Measurements from ENCODE around the gene SHISA5. TPM values are rescaled to one million over a fixed set of nuclear protein-coding genes. Genes with fewer than 3 reads are reported as not detected.

SHISA5 gene
- polyA plus RNA-seq, 4 donors: 68.2 to 220 (median 106) TPM

DNA sequence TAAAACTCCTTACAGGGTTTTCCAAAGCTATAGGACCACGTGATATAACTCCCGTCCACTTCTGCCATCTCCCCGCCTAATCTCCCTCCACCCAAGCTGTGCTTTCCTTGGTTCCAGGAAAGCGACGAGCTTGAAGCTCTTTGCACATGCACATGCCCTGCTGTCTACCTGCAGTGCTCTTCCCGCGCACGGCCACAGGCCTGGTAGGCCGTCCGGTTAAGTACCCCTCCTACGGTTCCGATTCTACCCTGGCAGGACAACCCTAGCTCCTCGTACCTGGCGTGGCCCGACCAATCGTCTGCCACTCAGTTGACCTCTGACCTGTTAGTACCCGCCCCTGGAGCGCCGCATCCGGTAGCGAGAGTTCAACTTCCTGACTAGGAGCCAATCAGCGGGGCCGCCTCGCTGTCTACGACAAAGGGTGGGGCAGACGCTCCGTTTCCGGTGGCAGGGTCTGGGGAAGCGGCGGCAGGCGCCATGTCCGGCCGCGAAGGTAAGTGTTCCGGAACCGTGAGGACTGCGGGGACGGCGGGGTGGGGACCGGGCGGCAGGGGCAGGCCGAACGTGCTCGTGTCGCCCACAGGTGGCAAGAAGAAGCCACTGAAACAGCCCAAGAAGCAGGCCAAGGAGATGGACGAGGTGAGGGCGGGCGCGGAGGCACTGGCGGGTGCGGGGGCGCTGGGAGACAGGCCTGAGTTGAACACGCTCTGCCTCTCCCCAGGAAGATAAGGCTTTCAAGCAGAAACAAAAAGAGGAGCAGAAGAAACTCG lies 64.0 kb downstream of the SHISA5 start, which contains the start of the genes CCDC51 and TMA7:
TSS of gene CCDC51 (minus strand) at position 300 of the 770 bp plus-strand sequence. CDS start 4,991 bp downstream, outside the sequence.
TSS of gene TMA7 (plus strand) at position 438 of the 770 bp plus-strand sequence. CDS start at position 478, 40 bp downstream.
- Histone ChIP-seq H3K36me3 (ENCODE audit: control insufficient read depth in 3 of 3, insufficient read depth in 2 of 3, low read depth in 1 of 3, low read length in 3 of 3) (peaks cover 2 to 26% (median 8%) of the 10 kb centered on the region in 3 donors), H3K4me3 (ENCODE audit: low read depth in 1 of 3, low read length in 3 of 3) (peak within 1 kb of the TSS; percentile 80 to 92 (median 88)), H3K9me3 (ENCODE audit: control insufficient read depth in 2 of 2, insufficient read depth in 1 of 2, low read depth in 1 of 2, low read length in 1 of 2) (no peaks in the 10 kb centered on the region), H3K4me1 (ENCODE audit: control insufficient read depth in 3 of 3, insufficient read depth in 2 of 3, low read depth in 1 of 3, low read length in 2 of 3) (peaks cover 2 to 13% (median 6%) of the 10 kb centered on the region in 3 donors), H3K27me3 (ENCODE audit: control insufficient read depth in 3 of 3, insufficient read depth in 3 of 3, low read length in 3 of 3) (no peaks in the 10 kb centered on the region), H3K27ac (ENCODE audit: low read depth in 1 of 3, low read length in 2 of 3) (peak within 1 kb of the TSS; percentile 87 to 97 (median 94))
- DNase-seq (peak; percentile 99), FAIRE-seq (peak; percentile 61)
- 0 to 1% (median 0%) methylated on average over 54 of the region's 54 CpGs for WGBS, 3 donors

- peaks cover 0 to 26% (median 8%) of the 10 kb centered on the region in 3 donors for H3K36me3 ChIP-seq (ENCODE audit: control insufficient read depth in 3 of 3, insufficient read depth in 2 of 3, low read depth in 1 of 3, low read length in 3 of 3)
- FAIRE-seq (no peak), DNase-seq (no peak)
- peaks cover 8 to 33% (median 9%) of the 10 kb centered on the region in 3 donors for H3K4me1 ChIP-seq (ENCODE audit: control insufficient read depth in 3 of 3, insufficient read depth in 2 of 3, low read depth in 1 of 3, low read length in 2 of 3)
- 83 to 89% (median 88%) methylated on average over 4 of the region's 4 CpGs for WGBS, 3 donors
- no peaks in the 10 kb centered on the region for H3K9me3 ChIP-seq (ENCODE audit: control insufficient read depth in 2 of 2, insufficient read depth in 1 of 2, low read depth in 1 of 2, low read length in 1 of 2)
- no peak overlapping the region for H3K4me3 ChIP-seq (ENCODE audit: low read depth in 1 of 3, low read length in 3 of 3)
- no peak overlapping the region for H3K27ac ChIP-seq (ENCODE audit: low read depth in 1 of 3, low read length in 2 of 3)
- no peaks in the 10 kb centered on the region for H3K27me3 ChIP-seq (ENCODE audit: control insufficient read depth in 3 of 3, insufficient read depth in 3 of 3, low read length in 3 of 3)
Measured at GRCh38 chr3:48437812-48438211, 66.2 kb downstream of the SHISA5 start.

DNA sequence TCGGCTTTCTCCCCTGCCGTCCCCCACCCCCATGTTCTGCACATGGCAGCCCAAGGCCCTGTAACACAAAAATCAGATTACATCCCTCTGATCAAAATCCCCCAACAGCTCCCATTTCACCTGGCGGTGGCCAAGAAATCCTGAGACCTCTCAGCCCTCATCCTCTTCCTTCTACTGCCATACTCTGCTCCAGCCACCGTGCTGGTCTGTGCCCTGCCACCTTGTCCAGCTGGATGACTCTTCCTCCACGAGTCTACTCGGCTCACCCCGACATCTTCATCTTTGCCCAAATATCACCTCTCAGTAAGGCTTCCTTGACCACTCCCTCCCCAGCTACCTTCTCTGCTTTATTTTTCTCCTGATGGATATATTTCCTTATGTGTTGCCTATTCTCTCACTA lies 67.1 kb downstream of the SHISA5 start:
- no peak overlapping the region for H3K4me3 ChIP-seq (ENCODE audit: low read depth in 1 of 3, low read length in 3 of 3)

GRCh38 chr3:48436477-48436787 lies 67.5 kb downstream of the SHISA5 start:
- Histone ChIP-seq H3K36me3 (ENCODE audit: control insufficient read depth in 3 of 3, insufficient read depth in 2 of 3, low read depth in 1 of 3, low read length in 3 of 3) (peaks cover 0 to 29% (median 2%) of the 10 kb centered on the region in 3 donors), H3K27me3 (ENCODE audit: control insufficient read depth in 3 of 3, insufficient read depth in 3 of 3, low read length in 3 of 3) (no peaks in the 10 kb centered on the region), H3K27ac (ENCODE audit: low read depth in 1 of 3, low read length in 2 of 3) (no peak overlapping the region), H3K9me3 (ENCODE audit: control insufficient read depth in 2 of 2, insufficient read depth in 1 of 2, low read depth in 1 of 2, low read length in 1 of 2) (no peaks in the 10 kb centered on the region), H3K4me3 (ENCODE audit: low read depth in 1 of 3, low read length in 3 of 3) (no peak overlapping the region), H3K4me1 (ENCODE audit: control insufficient read depth in 3 of 3, insufficient read depth in 2 of 3, low read depth in 1 of 3, low read length in 2 of 3) (peaks cover 3 to 43% (median 6%) of the 10 kb centered on the region in 3 donors)
- 0 to 92% (median 78%) methylated on average over 1 of the region's 1 CpG for WGBS, 3 donors
- DNase-seq (no peak), FAIRE-seq (no peak)

More for the DNA sequence above, 67.1 kb downstream of the SHISA5 start:
- Histone ChIP-seq H3K9me3 (ENCODE audit: control insufficient read depth in 2 of 2, insufficient read depth in 1 of 2, low read depth in 1 of 2, low read length in 1 of 2) (no peaks in the 10 kb centered on the region), H3K36me3 (ENCODE audit: control insufficient read depth in 3 of 3, insufficient read depth in 2 of 3, low read depth in 1 of 3, low read length in 3 of 3) (peaks cover 0 to 28% (median 5%) of the 10 kb centered on the region in 3 donors), H3K27ac (ENCODE audit: low read depth in 1 of 3, low read length in 2 of 3) (no peak overlapping the region), H3K4me1 (ENCODE audit: control insufficient read depth in 3 of 3, insufficient read depth in 2 of 3, low read depth in 1 of 3, low read length in 2 of 3) (peaks cover 6 to 42% (median 7%) of the 10 kb centered on the region in 3 donors), H3K27me3 (ENCODE audit: control insufficient read depth in 3 of 3, insufficient read depth in 3 of 3, low read length in 3 of 3) (no peaks in the 10 kb centered on the region)
- 86 to 87% (median 86%) methylated on average over 7 of the region's 7 CpGs for WGBS, 3 donors
- DNase-seq (no peak), FAIRE-seq (no peak)

- H3K4me1 ChIP-seq (ENCODE audit: control insufficient read depth in 3 of 3, insufficient read depth in 2 of 3, low read depth in 1 of 3, low read length in 2 of 3): peaks cover 3 to 48% (median 6%) of the 10 kb centered on the region in 3 donors
- peak overlapping the region; percentile 1 to 91 (median 21) for H3K27ac ChIP-seq (ENCODE audit: low read depth in 1 of 3, low read length in 2 of 3)
Measured at GRCh38 chr3:48435774-48436476, 68.0 kb downstream of the SHISA5 start.

GRCh38 chr3:48435223-48435595 lies 68.8 kb downstream of the SHISA5 start:
- Histone ChIP-seq H3K9me3 (ENCODE audit: control insufficient read depth in 2 of 2, insufficient read depth in 1 of 2, low read depth in 1 of 2, low read length in 1 of 2) (no peaks in the 10 kb centered on the region), H3K4me3 (ENCODE audit: low read depth in 1 of 3, low read length in 3 of 3) (no peak overlapping the region), H3K27me3 (ENCODE audit: control insufficient read depth in 3 of 3, insufficient read depth in 3 of 3, low read length in 3 of 3) (no peaks in the 10 kb centered on the region), H3K4me1 (ENCODE audit: control insufficient read depth in 3 of 3, insufficient read depth in 2 of 3, low read depth in 1 of 3, low read length in 2 of 3) (peaks cover 3 to 55% (median 6%) of the 10 kb centered on the region in 3 donors), H3K27ac (ENCODE audit: low read depth in 1 of 3, low read length in 2 of 3) (peak overlapping the region in 2 of 3 donors; percentile 21 to 91), H3K36me3 (ENCODE audit: control insufficient read depth in 3 of 3, insufficient read depth in 2 of 3, low read depth in 1 of 3, low read length in 3 of 3) (peaks cover 0 to 34% (median 2%) of the 10 kb centered on the region in 3 donors)
- WGBS, 3 donors: 88 to 94% (median 91%) methylated on average over 4 of the region's 4 CpGs
- no peak for DNase-seq
- FAIRE-seq: no peak

More at GRCh38 chr3:48435774-48436476, 68.0 kb downstream of the SHISA5 start:
- no peaks in the 10 kb centered on the region for H3K27me3 ChIP-seq (ENCODE audit: control insufficient read depth in 3 of 3, insufficient read depth in 3 of 3, low read length in 3 of 3)
- no peaks in the 10 kb centered on the region for H3K9me3 ChIP-seq (ENCODE audit: control insufficient read depth in 2 of 2, insufficient read depth in 1 of 2, low read depth in 1 of 2, low read length in 1 of 2)
- no peak overlapping the region for H3K4me3 ChIP-seq (ENCODE audit: low read depth in 1 of 3, low read length in 3 of 3)
- peaks cover 0 to 34% (median 2%) of the 10 kb centered on the region in 3 donors for H3K36me3 ChIP-seq (ENCODE audit: control insufficient read depth in 3 of 3, insufficient read depth in 2 of 3, low read depth in 1 of 3, low read length in 3 of 3)
- WGBS, 3 donors: 40 to 46% (median 45%) methylated on average over 7 of the region's 7 CpGs
- FAIRE-seq: no peak
- peak; percentile 90 to 94 for DNase-seq

GRCh38 chr3:48434591-48435222 lies 69.3 kb downstream of the SHISA5 start:
- Histone ChIP-seq H3K27me3 (ENCODE audit: control insufficient read depth in 3 of 3, insufficient read depth in 3 of 3, low read length in 3 of 3) (no peaks in the 10 kb centered on the region), H3K36me3 (ENCODE audit: control insufficient read depth in 3 of 3, insufficient read depth in 2 of 3, low read depth in 1 of 3, low read length in 3 of 3) (peaks cover 0 to 34% (median 2%) of the 10 kb centered on the region in 3 donors), H3K9me3 (ENCODE audit: control insufficient read depth in 2 of 2, insufficient read depth in 1 of 2, low read depth in 1 of 2, low read length in 1 of 2) (no peaks in the 10 kb centered on the region), H3K4me3 (ENCODE audit: low read depth in 1 of 3, low read length in 3 of 3) (no peak overlapping the region), H3K27ac (ENCODE audit: low read depth in 1 of 3, low read length in 2 of 3) (peak overlapping the region; percentile 73 to 91 (median 75)), H3K4me1 (ENCODE audit: control insufficient read depth in 3 of 3, insufficient read depth in 2 of 3, low read depth in 1 of 3, low read length in 2 of 3) (peaks cover 3 to 57% (median 6%) of the 10 kb centered on the region in 3 donors)
- peak; percentile 55 to 71 for DNase-seq
- WGBS, 3 donors: 57 to 67% (median 57%) methylated on average over 15 of the region's 15 CpGs
- no peak for FAIRE-seq

All from small intestine (tissue), 7 donors.